PC-9 (cell line): Measurements from ENCODE around the gene GTF2H3. TPM values are rescaled to one million over a fixed set of nuclear protein-coding genes. Genes with fewer than 3 reads are reported as not detected.

Experiments used
- BruUV-seq: library from RNA; stranded (reverse); fragments of 400-500 nt; replicated peaks from 2 replicates; lab custom pipeline; 2021; lab: Mats Ljungman, UMichigan
- CTCF ChIA-PET: fragments of 300-600 bp; sonication (Branson Sonifier 250); formaldehyde crosslinking; loops from one replicate; lab custom pipeline; 2022; ENCODE audit warnings: antibody characterized with exemption; lab: Charles Lee
- POLR2A ChIA-PET: fragments of 300-600 bp; sonication (Branson Sonifier 250); formaldehyde crosslinking; loops from one replicate; lab custom pipeline; 2022; ENCODE audit warnings: antibody characterized with exemption; ENCODE audit not compliant: unreplicated experiment; lab: Charles Lee
- DNase-seq, 2 experiments: peaks; one replicate each; pipeline versions ENCODE4 v3.0.0 to v3.0.0-alpha.2; 2015 to 2022; ENCODE audit warnings: mixed read lengths in 1 of 2
- H2AFZ ChIP-seq: fragments of 200-600 bp; sonication (generic); 2 replicates; pipeline ENCODE4 v1.8.1; 2017; ENCODE audit warnings: antibody characterized with exemption
- H3F3A ChIP-seq: fragments of 200-600 bp; sonication (generic); 2 replicates; pipeline ENCODE4 v1.8.1; 2017; ENCODE audit warnings: antibody characterized with exemption, mild to moderate bottlenecking, low read depth; ENCODE audit not compliant: insufficient read depth
- H3K27ac ChIP-seq: fragments of 200-600 bp; sonication (generic); 2 replicates; pipeline ENCODE4 v1.6.1; 2016; ENCODE audit warnings: mixed run types
- H3K27me3 ChIP-seq: fragments of 200-600 bp; sonication (generic); 2 replicates; pipeline ENCODE4 v1.6.1; 2016; ENCODE audit warnings: low read depth, mixed run types; ENCODE audit not compliant: insufficient read depth
- H3K36me3 ChIP-seq: fragments of 200-600 bp; sonication (generic); 2 replicates; pipeline ENCODE4 v1.6.1; 2016; ENCODE audit warnings: low read depth, mixed run types
- H3K4me1 ChIP-seq: fragments of 200-600 bp; sonication (generic); replicated peaks from 2 replicates; pipeline ENCODE4 v1.6.1; 2016; ENCODE audit warnings: mixed run types; ENCODE audit not compliant: insufficient read depth
- H3K4me2 ChIP-seq: fragments of 200-600 bp; sonication (generic); 2 replicates; pipeline ENCODE4 v1.6.1; 2017; ENCODE audit warnings: mixed run types
- H3K4me3 ChIP-seq: fragments of 200-600 bp; sonication (generic); 2 replicates; pipeline ENCODE4 v1.6.1; 2016; ENCODE audit warnings: mixed run types
- H3K79me2 ChIP-seq: fragments of 200-600 bp; sonication (generic); 2 replicates; pipeline ENCODE4 v1.6.1; 2017; ENCODE audit warnings: low read depth, mixed run types
- H3K9me2 ChIP-seq: fragments of 200-600 bp; sonication (generic); 2 replicates; pipeline ENCODE4 v1.8.1; 2017; ENCODE audit warnings: mild to moderate bottlenecking; ENCODE audit not compliant: insufficient read depth
- H3K9me3 ChIP-seq: fragments of 200-600 bp; sonication (generic); 2 replicates; pipeline ENCODE4 v1.8.1; 2016; ENCODE audit warnings: low read depth; ENCODE audit not compliant: insufficient read depth
- H4K20me1 ChIP-seq: fragments of 200-600 bp; sonication (generic); 2 replicates; pipeline ENCODE4 v1.8.1; 2017; ENCODE audit not compliant: insufficient read depth
- EZH2 ChIP-seq: fragments of 200-600 bp; sonication (generic); IDR thresholded peaks from 2 replicates; pipeline ENCODE4 v1.8.0; 2017; ENCODE audit warnings: antibody characterized with exemption, low read depth
- intact Hi-C: fragments of 100-400 bp; cut with micrococcal nuclease; formaldehyde crosslinking; loops from one replicate; pipeline ENCODE4 v1.10.0; 2022; ENCODE audit not compliant: unreplicated experiment
- total RNA-seq: library from RNA; stranded (reverse); gene quantifications from 2 replicates; pipeline ENCODE4 v1.2.3, GENCODE V29; 2021
- TF ChIP-seq, protein P1 (sequence below): fragments of 200-600 bp; sonication (generic); conservative IDR thresholded peaks from 2 replicates; pipeline ENCODE4 v1.6.1; 2017; ENCODE audit warnings: mixed run types, antibody characterized with exemption, mild to moderate bottlenecking, moderate library complexity

GTF2H3 gene
- total RNA-seq, 1 experiment from 2014 or later: 42.9 TPM

GRCh38 chr12:123621101-123621500, 12.5 kb upstream of the GTF2H3 start:
- intact Hi-C loops: no loop called here
- Histone ChIP-seq H3K79me2 (no peaks in the 10 kb centered on the region), H4K20me1 (peaks cover 6% of the 10 kb centered on the region; the same call in 1 of the 2 replicates), H3K9me2 (no peaks in the 10 kb centered on the region), H3K27ac (no peak overlapping the region), H3K27me3 (no peaks in the 10 kb centered on the region), H3K4me1 (no peaks in the 10 kb centered on the region), H3K36me3 (peaks cover 28% of the 10 kb centered on the region), H2AFZ (no peak overlapping the region), H3K4me3 (no peak overlapping the region), H3K4me2 (no peak overlapping the region), H3K9me3 (no peaks in the 10 kb centered on the region), H3F3A (peaks cover 13% of the 10 kb centered on the region; the same call in 1 of the 2 replicates)
- CTCF ChIA-PET: no interaction called here
- TF ChIP-seq, protein P1, sequence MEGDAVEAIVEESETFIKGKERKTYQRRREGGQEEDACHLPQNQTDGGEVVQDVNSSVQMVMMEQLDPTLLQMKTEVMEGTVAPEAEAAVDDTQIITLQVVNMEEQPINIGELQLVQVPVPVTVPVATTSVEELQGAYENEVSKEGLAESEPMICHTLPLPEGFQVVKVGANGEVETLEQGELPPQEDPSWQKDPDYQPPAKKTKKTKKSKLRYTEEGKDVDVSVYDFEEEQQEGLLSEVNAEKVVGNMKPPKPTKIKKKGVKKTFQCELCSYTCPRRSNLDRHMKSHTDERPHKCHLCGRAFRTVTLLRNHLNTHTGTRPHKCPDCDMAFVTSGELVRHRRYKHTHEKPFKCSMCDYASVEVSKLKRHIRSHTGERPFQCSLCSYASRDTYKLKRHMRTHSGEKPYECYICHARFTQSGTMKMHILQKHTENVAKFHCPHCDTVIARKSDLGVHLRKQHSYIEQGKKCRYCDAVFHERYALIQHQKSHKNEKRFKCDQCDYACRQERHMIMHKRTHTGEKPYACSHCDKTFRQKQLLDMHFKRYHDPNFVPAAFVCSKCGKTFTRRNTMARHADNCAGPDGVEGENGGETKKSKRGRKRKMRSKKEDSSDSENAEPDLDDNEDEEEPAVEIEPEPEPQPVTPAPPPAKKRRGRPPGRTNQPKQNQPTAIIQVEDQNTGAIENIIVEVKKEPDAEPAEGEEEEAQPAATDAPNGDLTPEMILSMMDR: no peak
- TF ChIP-seq EZH2: no peak
- TSS peak; percentile 11 for BruUV-seq
- no peak for DNase-seq
- POLR2A ChIA-PET: no interaction called here

- Histone ChIP-seq H3K9me3 (no peaks in the 10 kb centered on the region), H3F3A (peaks cover 13% of the 10 kb centered on the region; the same call in 1 of the 2 replicates), H3K79me2 (no peaks in the 10 kb centered on the region), H3K9me2 (no peaks in the 10 kb centered on the region), H4K20me1 (peaks cover 6% of the 10 kb centered on the region; the same call in 1 of the 2 replicates), H3K4me1 (no peaks in the 10 kb centered on the region), H3K4me2 (no peak overlapping the region), H3K36me3 (peaks cover 24% of the 10 kb centered on the region), H3K27me3 (no peaks in the 10 kb centered on the region), H2AFZ (no peak overlapping the region), H3K4me3 (no peak overlapping the region), H3K27ac (no peak overlapping the region)
- POLR2A ChIA-PET: no interaction called here
- intact Hi-C loops: no loop called here
- CTCF ChIA-PET: interaction anchor here (0.6 kb wide), 1 partner anchor 9 kb away, joined by 4 read pairs; no protein-coding TSS in a partner anchor
- TF ChIP-seq, protein P1: no peak
- TF ChIP-seq EZH2: no peak
- no peak for DNase-seq
- no TSS peak for BruUV-seq
These were observed 11.8 kb upstream of the GTF2H3 start for GRCh38 chr12:123621619-123622530.

DNA sequence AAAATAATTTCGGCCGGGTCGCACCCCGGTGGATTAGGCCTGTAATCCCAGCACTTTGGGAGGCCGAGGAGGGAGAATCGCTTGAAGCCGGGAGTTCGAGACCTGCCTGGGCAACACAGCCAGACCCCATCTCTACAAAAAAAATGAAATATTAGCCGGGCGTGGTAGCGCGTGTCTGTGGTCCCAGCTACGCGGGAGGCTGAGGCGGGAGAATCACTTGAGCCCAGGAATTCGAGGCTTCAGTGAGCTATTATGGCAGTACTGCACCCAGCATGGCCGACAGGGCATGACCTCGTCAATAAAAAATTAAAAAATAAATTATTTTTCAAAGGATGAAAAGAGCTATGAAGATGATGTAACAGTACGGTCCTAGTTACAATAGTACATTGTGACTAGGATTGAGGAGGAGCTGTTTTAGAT, 523 bp downstream of the GTF2H3 start:
- Histone ChIP-seq H3K36me3 (no peaks in the 10 kb centered on the region; the same call in 1 of the 2 replicates), H3K4me1 (peaks cover 9% of the 10 kb centered on the region; the same call in 1 of the 2 replicates), H3K27me3 (no peaks in the 10 kb centered on the region), H2AFZ (peak overlapping the region; percentile 85), H3K9me2 (no peaks in the 10 kb centered on the region), H3K4me3 (peak overlapping the region; percentile 98), H3K9me3 (no peaks in the 10 kb centered on the region), H3K4me2 (peak overlapping the region; percentile 99), H3F3A (no peaks in the 10 kb centered on the region), H4K20me1 (no peaks in the 10 kb centered on the region), H3K27ac (peak overlapping the region; percentile 61), H3K79me2 (peaks cover 37% of the 10 kb centered on the region)
- BruUV-seq: TSS peak; percentile 86
- ChIA-PET CTCF (no interaction called here), POLR2A (no interaction called here)
- TF ChIP-seq, protein P1: no peak
- no peak for TF ChIP-seq EZH2
- intact Hi-C loops: no loop called here
- no peak for DNase-seq
